ENCODE measurements around the gene UBE2E1. TPM values are rescaled to one million over a fixed set of nuclear protein-coding genes. Genes with fewer than 3 reads are reported as not detected.

UBE2E1 gene
- total RNA-seq, 2 donors from 2014 or later = 41.2 to 53.3 TPM

GRCh38 chr3:23819599-23820360 is 14.0 kb downstream of the UBE2E1 start:
- TF ChIP-seq, protein P1, sequence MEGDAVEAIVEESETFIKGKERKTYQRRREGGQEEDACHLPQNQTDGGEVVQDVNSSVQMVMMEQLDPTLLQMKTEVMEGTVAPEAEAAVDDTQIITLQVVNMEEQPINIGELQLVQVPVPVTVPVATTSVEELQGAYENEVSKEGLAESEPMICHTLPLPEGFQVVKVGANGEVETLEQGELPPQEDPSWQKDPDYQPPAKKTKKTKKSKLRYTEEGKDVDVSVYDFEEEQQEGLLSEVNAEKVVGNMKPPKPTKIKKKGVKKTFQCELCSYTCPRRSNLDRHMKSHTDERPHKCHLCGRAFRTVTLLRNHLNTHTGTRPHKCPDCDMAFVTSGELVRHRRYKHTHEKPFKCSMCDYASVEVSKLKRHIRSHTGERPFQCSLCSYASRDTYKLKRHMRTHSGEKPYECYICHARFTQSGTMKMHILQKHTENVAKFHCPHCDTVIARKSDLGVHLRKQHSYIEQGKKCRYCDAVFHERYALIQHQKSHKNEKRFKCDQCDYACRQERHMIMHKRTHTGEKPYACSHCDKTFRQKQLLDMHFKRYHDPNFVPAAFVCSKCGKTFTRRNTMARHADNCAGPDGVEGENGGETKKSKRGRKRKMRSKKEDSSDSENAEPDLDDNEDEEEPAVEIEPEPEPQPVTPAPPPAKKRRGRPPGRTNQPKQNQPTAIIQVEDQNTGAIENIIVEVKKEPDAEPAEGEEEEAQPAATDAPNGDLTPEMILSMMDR (IDR thresholded peaks at IDR 0.05) = no peak
- Histone ChIP-seq H3K36me3 (peaks cover 3% of the 10 kb centered on the region), H3K27ac (no peak overlapping the region), H3K4me3 (no peak overlapping the region), H3K27me3 (replicated peaks; ENCODE audit: insufficient read depth) (no peaks in the 10 kb centered on the region), H3K4me1 (ENCODE audit: control insufficient read depth in 1 of 2, low read depth in 2 of 2) (peaks cover 0 to 25% of the 10 kb centered on the region in 2 donors), H3K9me3 (no peaks in the 10 kb centered on the region)
- ATAC-seq (ENCODE audit: insufficient number of reproducible peaks, low FRiP score, low read depth) (no peak), DNase-seq (ENCODE audit: low spot score) (no peak)

DNA sequence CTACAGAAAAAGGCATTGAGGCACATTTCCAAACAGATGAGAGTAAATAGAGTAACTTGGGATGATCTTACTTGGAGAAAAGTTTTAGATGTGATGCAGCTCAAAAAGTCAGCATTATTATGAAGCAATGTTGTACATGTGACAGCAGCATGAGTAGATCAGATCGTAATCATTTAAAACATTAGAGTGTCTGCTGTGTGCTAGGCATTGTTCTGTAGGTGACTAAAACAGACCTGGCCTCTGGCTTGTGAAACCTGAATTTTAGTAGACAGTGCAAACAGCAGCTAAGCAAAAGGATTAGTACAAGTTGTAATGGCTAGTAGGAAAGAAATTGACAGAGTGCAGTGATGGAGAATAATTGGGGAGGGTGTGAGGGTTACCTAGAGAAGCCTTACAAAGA is 15.1 kb downstream of the UBE2E1 start:
- DNase-seq (ENCODE audit: low spot score) (no peak), ATAC-seq (ENCODE audit: insufficient number of reproducible peaks, low FRiP score, low read depth) (no peak)
- Histone ChIP-seq H3K9me3 (no peaks in the 10 kb centered on the region), H3K36me3 (peaks cover 3% of the 10 kb centered on the region), H3K4me1 (ENCODE audit: control insufficient read depth in 1 of 2, low read depth in 2 of 2) (peaks cover 0 to 28% of the 10 kb centered on the region in 2 donors), H3K27me3 (replicated peaks; ENCODE audit: insufficient read depth) (no peaks in the 10 kb centered on the region), H3K27ac (no peak overlapping the region), H3K4me3 (no peak overlapping the region)
- TF ChIP-seq, protein P1 (IDR thresholded peaks at IDR 0.05) = no peak

GRCh38 chr3:23821858-23822257 is 16.1 kb downstream of the UBE2E1 start:
- Histone ChIP-seq H3K36me3 (peaks cover 3% of the 10 kb centered on the region), H3K27ac (no peak overlapping the region), H3K27me3 (replicated peaks; ENCODE audit: insufficient read depth) (no peaks in the 10 kb centered on the region), H3K9me3 (no peaks in the 10 kb centered on the region), H3K4me1 (ENCODE audit: control insufficient read depth in 1 of 2, low read depth in 2 of 2) (peaks cover 7 to 28% of the 10 kb centered on the region in 2 donors), H3K4me3 (no peak overlapping the region)
- TF ChIP-seq, protein P1 (IDR thresholded peaks at IDR 0.05) = no peak
- ATAC-seq (ENCODE audit: insufficient number of reproducible peaks, low FRiP score, low read depth) = no peak
- DNase-seq (ENCODE audit: low spot score) = no peak

GRCh38 chr3:23822559-23822958 is 16.8 kb downstream of the UBE2E1 start:
- peaks cover 11 to 28% of the 10 kb centered on the region in 2 donors for H3K4me1 ChIP-seq (ENCODE audit: control insufficient read depth in 1 of 2, low read depth in 2 of 2)
- H3K36me3 ChIP-seq = peaks cover 3% of the 10 kb centered on the region
- H3K9me3 ChIP-seq = no peaks in the 10 kb centered on the region
- H3K4me3 ChIP-seq = no peak overlapping the region
- no peaks in the 10 kb centered on the region for H3K27me3 ChIP-seq (replicated peaks; ENCODE audit: insufficient read depth)
- no peak for DNase-seq (ENCODE audit: low spot score)
- no peak overlapping the region for H3K27ac ChIP-seq
- no peak for ATAC-seq (ENCODE audit: insufficient number of reproducible peaks, low FRiP score, low read depth)
- TF ChIP-seq, protein P1 (IDR thresholded peaks at IDR 0.05) = no peak

DNA sequence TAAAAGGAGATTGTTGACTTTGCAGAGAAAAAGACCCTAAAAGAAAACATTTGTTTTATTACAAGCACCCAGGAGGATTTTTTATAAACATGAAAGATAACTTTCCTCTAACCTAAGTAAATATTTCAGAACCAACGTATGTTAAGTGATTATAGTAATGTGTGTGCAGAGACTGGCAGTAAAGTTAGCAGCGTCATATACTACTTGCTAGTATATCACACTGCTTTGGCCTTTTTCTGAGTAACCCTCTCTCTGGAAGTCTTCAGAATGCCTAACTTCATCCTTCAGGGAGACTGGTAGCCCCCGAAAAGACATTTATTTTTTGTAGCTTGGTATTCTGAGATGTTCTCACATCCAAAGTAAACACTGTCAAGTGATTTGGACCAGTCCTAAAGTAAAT is 17.9 kb downstream of the UBE2E1 start:
- H3K27me3 ChIP-seq (replicated peaks; ENCODE audit: insufficient read depth) = no peaks in the 10 kb centered on the region
- peaks cover 11 to 28% of the 10 kb centered on the region in 2 donors for H3K4me1 ChIP-seq (ENCODE audit: control insufficient read depth in 1 of 2, low read depth in 2 of 2)
- H3K4me3 ChIP-seq = no peak overlapping the region
- no peak overlapping the region for H3K27ac ChIP-seq
- H3K9me3 ChIP-seq = no peaks in the 10 kb centered on the region
- no peaks in the 10 kb centered on the region for H3K36me3 ChIP-seq
- TF ChIP-seq, protein P1 (IDR thresholded peaks at IDR 0.05) = no peak
- no peak for ATAC-seq (ENCODE audit: insufficient number of reproducible peaks, low FRiP score, low read depth)
- no peak for DNase-seq (ENCODE audit: low spot score)
